Stimulated activated CD4-positive, alpha-beta T cell treated with anti-CD3 and anti-CD28 coated beads, TNF-alpha, amount 100 ng/mL, for 24 hours (primary cell): ENCODE data around the gene ETFA.
"Not testable (repeated sequence)": the region's sequence is repeated elsewhere in the genome, so short reads cannot be mapped to it uniquely, and the experiment has no call there.

Experiments
- DNase-seq, 3 experiments: peaks; one replicate each; pipeline ENCODE4 v3.0.0-alpha.2; 2020; ENCODE audit warnings: low read depth in 3 of 3

Gene ETFA

GRCh38 chr15:76282465-76282864 lies 28.8 kb downstream of the ETFA start:
- no peak for DNase-seq

- DNase-seq = no peak
Measured at GRCh38 chr15:76278651-76279050, 32.6 kb downstream of the ETFA start.

GRCh38 chr15:76274821-76275220 lies 36.4 kb downstream of the ETFA start:
- no peak for DNase-seq

- no peak for DNase-seq
Measured at GRCh38 chr15:76274226-76274625, 37.0 kb downstream of the ETFA start.

GRCh38 chr15:76270876-76271275 lies 40.4 kb downstream of the ETFA start:
- no peak for DNase-seq

GRCh38 chr15:76267077-76267476 lies 44.2 kb downstream of the ETFA start:
- no peak for DNase-seq

GRCh38 chr15:76265769-76266168 lies 45.5 kb downstream of the ETFA start:
- DNase-seq = not testable (repeated sequence)

- no peak for DNase-seq
Measured at GRCh38 chr15:76260246-76260938, 50.9 kb downstream of the ETFA start.

GRCh38 chr15:76259392-76259791 lies 51.9 kb downstream of the ETFA start:
- DNase-seq = no peak

GRCh38 chr15:76258460-76258859 lies 52.8 kb downstream of the ETFA start:
- no peak for DNase-seq

- DNase-seq = no peak
Measured at GRCh38 chr15:76253691-76254473, 57.4 kb downstream of the ETFA start.

- DNase-seq = no peak
Measured at GRCh38 chr15:76252249-76252648, 59.0 kb downstream of the ETFA start.

- DNase-seq = no peak
Measured at GRCh38 chr15:76251717-76252116, 59.6 kb downstream of the ETFA start.

GRCh38 chr15:76245072-76245610 lies 66.1 kb downstream of the ETFA start:
- no peak for DNase-seq

GRCh38 chr15:76239786-76240185 lies 71.5 kb downstream of the ETFA start:
- no peak for DNase-seq

- DNase-seq = no peak
Measured at GRCh38 chr15:76236350-76236749, 74.9 kb downstream of the ETFA start.

GRCh38 chr15:76235186-76235826 lies 76.0 kb downstream of the ETFA start:
- DNase-seq = no peak

- DNase-seq = no peak
Measured at GRCh38 chr15:76234337-76234889, 76.9 kb downstream of the ETFA start.

GRCh38 chr15:76233921-76234320 lies 77.3 kb downstream of the ETFA start:
- DNase-seq = no peak

GRCh38 chr15:76229266-76229665 lies 82.0 kb downstream of the ETFA start:
- DNase-seq = no peak

- DNase-seq = no peak
Measured at GRCh38 chr15:76223521-76223920, 87.7 kb downstream of the ETFA start.

- no peak for DNase-seq
Measured at GRCh38 chr15:76222159-76222558, 89.1 kb downstream of the ETFA start.
